B cell (primary cell): ENCODE measurements around the gene HOTAIR. TPM values are rescaled to one million over a fixed set of nuclear protein-coding genes. Genes with fewer than 3 reads are reported as not detected.

Experiments
- ATAC-seq: fragments of 200-7000 bp; cut with Tn5 transposase; one replicate; pipeline ENCODE4 v1.10.0; 2021; ENCODE audit warnings: low read depth, mild to moderate bottlenecking, moderate number of reproducible peaks, moderate library complexity
- CTCF ChIA-PET: fragments of 350-600 bp; sonication (Branson Sonifier 250); formaldehyde crosslinking; loops from one replicate; lab custom pipeline; 2021; ENCODE audit warnings: antibody characterized with exemption, inconsistent platforms; lab: Charles Lee
- POLR2A ChIA-PET: fragments of 350-600 bp; sonication (Branson Sonifier 250); formaldehyde crosslinking; loops from one replicate; lab custom pipeline; 2021; ENCODE audit warnings: antibody characterized with exemption; lab: Charles Lee
- DNase-seq: peaks from one replicate; pipeline ENCODE4 v3.0.0; 2013
- H2AFZ ChIP-seq: 2 replicates; pipeline ENCODE4 v1.6.1; 2012; ENCODE audit warnings: mild to moderate bottlenecking, low read depth, low read length; ENCODE audit not compliant: insufficient read depth, poor library complexity, severe bottlenecking
- H3K27ac ChIP-seq, 2 donors: 1 replicate in 1 of 2; 2 replicates in 1 of 2; pipeline ENCODE4 v1.5.1; 2012 to 2013; ENCODE audit warnings: low read length in 2 of 2, mild to moderate bottlenecking in 2 of 2, moderate library complexity in 1 of 2
- H3K27me3 ChIP-seq, 4 experiments: fragments of 200-600 bp in 1 of 4; sonication (generic) in 1 of 4; replicated peaks in 1 of 4; 1 replicate in 2 of 4; 2 replicates in 2 of 4; pipeline versions ENCODE4 v1.6.1 to v1.7.0; 2013 to 2016; ENCODE audit warnings: low read length in 3 of 4, mild to moderate bottlenecking in 2 of 4, mixed read lengths in 1 of 4, moderate library complexity in 1 of 4; ENCODE audit not compliant: insufficient read depth in 4 of 4, control insufficient read depth in 3 of 4; ENCODE audit errors: control extremely low read depth in 1 of 4
- H3K36me3 ChIP-seq, 2 experiments: replicated peaks in 1 of 2; 1 replicate in 1 of 2; 2 replicates in 1 of 2; pipeline versions ENCODE4 v1.6.1 to v1.7.1; 2013; ENCODE audit warnings: low read length in 1 of 2; ENCODE audit not compliant: insufficient read depth in 2 of 2, control insufficient read depth in 1 of 2; ENCODE audit errors: control extremely low read depth in 1 of 2, extremely low read depth in 1 of 2
- H3K4me1 ChIP-seq, 2 donors: fragments of 200-600 bp in 1 of 2; sonication (generic) in 1 of 2; 1 replicate in 1 of 2; 2 replicates in 1 of 2; pipeline versions ENCODE4 v1.5.1 to v1.6.1; 2013 to 2017; ENCODE audit warnings: low read length in 2 of 2; ENCODE audit not compliant: control insufficient read depth in 2 of 2, insufficient read depth in 2 of 2
- H3K4me2 ChIP-seq: replicated peaks from 2 replicates; pipeline ENCODE3; 2012; ENCODE audit warnings: mild to moderate bottlenecking, low read depth, low read length; ENCODE audit not compliant: poor library complexity, severe bottlenecking
- H3K4me3 ChIP-seq, 5 experiments: fragments of 200-600 bp in 1 of 5; sonication (generic) in 1 of 5; 1 replicate in 3 of 5; 2 replicates in 2 of 5; pipeline versions ENCODE4 v1.5.1 to v1.7.0; 2011 to 2016; ENCODE audit warnings: low read length in 4 of 5, mild to moderate bottlenecking in 4 of 5, low read depth in 2 of 5, control low read depth in 1 of 5, moderate library complexity in 1 of 5; ENCODE audit not compliant: insufficient read depth in 1 of 5; ENCODE audit errors: control extremely low read depth in 1 of 5, extremely low read depth in 1 of 5
- H3K79me2 ChIP-seq: fragments of 200-600 bp; sonication (generic); one replicate; pipeline ENCODE4 v1.6.0; 2016; ENCODE audit warnings: low read length; ENCODE audit not compliant: control insufficient read depth, insufficient read depth
- H3K9ac ChIP-seq: fragments of 200-600 bp; sonication (generic); 2 replicates; pipeline ENCODE4 v1.6.1; 2017; ENCODE audit warnings: mild to moderate bottlenecking, low read length, moderate library complexity
- H3K9me3 ChIP-seq, 3 donors: one replicate each; pipeline versions ENCODE4 v1.6.1 to v1.7.1; 2013; ENCODE audit warnings: low read length in 2 of 3; ENCODE audit not compliant: control insufficient read depth in 2 of 3, insufficient read depth in 1 of 3; ENCODE audit errors: control extremely low read depth in 1 of 3
- H4K20me1 ChIP-seq: 2 replicates; pipeline ENCODE4 v1.6.0; 2012; ENCODE audit warnings: mild to moderate bottlenecking, low read length; ENCODE audit not compliant: insufficient read depth, control insufficient read depth, poor library complexity, severe bottlenecking
- H3K27ac Mint-ChIP-seq: one replicate; pipeline ENCODE4 v1.8.0; 2021; ENCODE audit warnings: mixed read lengths
- H3K27me3 Mint-ChIP-seq: one replicate; pipeline ENCODE4 v1.8.0; 2021; ENCODE audit warnings: mixed read lengths
- H3K4me1 Mint-ChIP-seq: one replicate; pipeline ENCODE4 v1.8.0; 2021; ENCODE audit warnings: mixed read lengths
- H3K4me3 Mint-ChIP-seq: one replicate; pipeline ENCODE4 v1.8.0; 2021; ENCODE audit warnings: mixed read lengths
- H3K9me3 Mint-ChIP-seq: one replicate; pipeline ENCODE4 v1.8.0; 2022; ENCODE audit warnings: mixed read lengths; ENCODE audit not compliant: insufficient read depth
- CTCF ChIP-seq: fragments of 200-600 bp; IDR thresholded peaks from one replicate; pipeline ENCODE4 v1.8.0; 2022; ENCODE audit warnings: antibody characterized with exemption, mild to moderate bottlenecking
- EZH2 ChIP-seq: IDR thresholded peaks from 2 replicates; pipeline ENCODE4 v1.6.1; 2012; ENCODE audit warnings: borderline replicate concordance, low read depth, mild to moderate bottlenecking, moderate library complexity, low read length; ENCODE audit not compliant: insufficient read depth, poor library complexity, severe bottlenecking
- WGBS: methylation state at CpG from one replicate; pipeline ENCODE4 v1.1.5; 2013; ENCODE audit warnings: missing lambda C conversion rate; ENCODE audit not compliant: insufficient coverage; 5-methylcytosine and 5-hydroxymethylcytosine counted together
- intact Hi-C: fragments of 100-400 bp; cut with micrococcal nuclease; formaldehyde crosslinking; loops from one replicate; pipeline ENCODE4 v1.10.0; 2022
- polyA plus RNA-seq: library from polyadenylated mRNA; depleted of rRNA; stranded (reverse); fragments of >200 nt; gene quantifications from 2 replicates; pipeline ENCODE4 v1.2.3, GENCODE V29; 2012
- total RNA-seq, 2 donors: library from RNA; stranded (reverse); fragments of 120-200 nt in 1 of 2; gene quantifications; 1 replicate in 1 of 2; 2 replicates in 1 of 2; pipeline versions ENCODE4 v1.2.3 to v1.2.4, GENCODE V29; 2013 to 2022

HOTAIR gene
- total and polyA plus RNA-seq, 2 donors (not counting 1 experiment from before 2014, with no cell fraction given), result not detected

- Histone ChIP-seq H3K4me1 (peaks cover 25 to 41% of the 10 kb centered on the region in 2 donors), H3K9ac (no peak overlapping the region), H3K79me2 (no peaks in the 10 kb centered on the region), H3K9me3 (peaks cover 0 to 78% (median 9%) of the 10 kb centered on the region in 3 donors), H3K4me2 (no peak overlapping the region), H3K27me3 (peaks cover 0 to 97% (median 85%) of the 10 kb centered on the region in 4 experiments), H3K36me3 (no peaks in the 10 kb centered on the region), H2AFZ (no peak overlapping the region), H3K27ac (no peak overlapping the region), H3K4me3 (no peak overlapping the region), H4K20me1 (no peaks in the 10 kb centered on the region)
- intact Hi-C loops, result loop anchor here (5.0 kb wide), 1 partner anchor 34 kb away; no protein-coding TSS in a partner anchor
- CTCF ChIA-PET, result no interaction called here
- DNase-seq, result no peak
- Mint-ChIP-seq H3K4me3 (no peak overlapping the region), H3K4me1 (peaks cover 21% of the 10 kb centered on the region), H3K27ac (no peak overlapping the region), H3K27me3 (peaks cover 82% of the 10 kb centered on the region), H3K9me3 (peaks cover 2% of the 10 kb centered on the region)
- TF ChIP-seq EZH2 (no peak), CTCF (no peak)
- 9% methylated on average over 10 of the region's 11 CpGs for WGBS
- POLR2A ChIA-PET, result interaction anchor here (0.6 kb wide), 1 partner anchor 15 kb away, joined by 12 read pairs; no protein-coding TSS in a partner anchor
- no peak for ATAC-seq
Measured at GRCh38 chr12:53977596-53978445, 3.1 kb upstream of the HOTAIR start.
